NK-92 (cell line): ENCODE data around the gene MBNL1.
"Not testable (repeated sequence)": the region's sequence is repeated elsewhere in the genome, so short reads cannot be mapped to it uniquely, and the experiment has no call there.

ENCODE experiments used
- DNase-seq: peaks from one replicate; lab custom pipeline; 2025; ENCODE audit not compliant: unreplicated experiment; lab: John Stamatoyannopoulos, UW

Gene MBNL1

DNA sequence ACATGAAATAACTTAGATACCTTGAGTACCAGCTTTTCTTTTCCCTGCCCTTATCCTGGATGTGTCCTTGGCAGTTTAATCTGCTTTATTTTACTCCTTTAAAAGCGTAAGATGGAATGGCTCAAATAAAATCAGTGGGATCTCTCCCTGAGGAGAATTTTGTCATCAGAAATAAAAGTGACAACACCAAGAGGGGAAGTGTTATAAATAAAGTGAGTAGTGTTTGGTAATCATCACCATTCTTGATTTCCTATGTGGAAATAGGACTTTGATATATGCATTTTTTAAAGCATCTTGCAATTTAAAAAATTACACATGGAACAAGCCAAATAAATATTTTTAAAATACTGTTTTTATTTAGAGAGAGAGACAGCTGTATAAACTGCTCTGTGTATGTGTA, 76.5 kb downstream of the MBNL1 start:
- no peak for DNase-seq

DNA sequence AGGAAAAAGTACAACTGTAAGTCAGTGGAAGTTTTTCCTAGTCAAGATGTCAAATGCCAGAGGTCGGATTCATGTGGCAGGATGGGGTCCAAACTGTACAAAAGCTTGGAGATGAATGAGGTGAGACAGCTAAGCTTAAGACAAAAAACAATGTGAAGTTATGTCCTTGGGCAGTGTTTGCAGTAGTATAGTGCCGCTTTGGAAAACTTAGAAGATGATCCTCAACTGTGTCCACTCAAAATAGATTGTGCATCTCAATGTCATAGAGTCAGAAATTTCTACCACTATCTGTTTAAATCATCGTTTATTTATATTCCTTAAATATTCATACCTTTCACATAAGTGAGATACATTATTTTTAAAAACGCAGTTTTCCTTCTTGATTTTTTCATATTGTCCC, 77.3 kb downstream of the MBNL1 start:
- DNase-seq: no peak

- no peak for DNase-seq
These were observed 78.0 kb downstream of the MBNL1 start for GRCh38 chr3:152346740-152347139.

- no peak for DNase-seq
These were observed 79.9 kb downstream of the MBNL1 start for GRCh38 chr3:152348436-152349177.

DNA sequence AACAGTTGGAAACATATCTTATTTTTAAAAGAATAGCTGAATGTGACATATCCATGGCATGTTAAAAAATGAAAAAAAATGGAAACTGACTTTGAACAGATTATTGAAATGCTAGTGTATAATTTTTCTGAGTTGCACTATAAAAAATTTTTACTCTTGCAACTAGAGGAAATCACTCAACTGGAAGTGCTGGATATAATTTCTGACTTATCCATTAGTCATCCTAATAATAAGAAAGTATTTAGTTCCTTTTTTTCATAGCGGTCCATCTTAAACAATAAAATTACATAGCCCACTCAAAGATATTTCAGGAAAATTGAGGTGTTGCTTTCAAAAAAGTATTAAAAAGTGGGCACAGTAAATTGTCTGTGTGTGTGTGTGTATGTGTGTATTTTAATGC, 80.7 kb downstream of the MBNL1 start:
- no peak for DNase-seq

DNA sequence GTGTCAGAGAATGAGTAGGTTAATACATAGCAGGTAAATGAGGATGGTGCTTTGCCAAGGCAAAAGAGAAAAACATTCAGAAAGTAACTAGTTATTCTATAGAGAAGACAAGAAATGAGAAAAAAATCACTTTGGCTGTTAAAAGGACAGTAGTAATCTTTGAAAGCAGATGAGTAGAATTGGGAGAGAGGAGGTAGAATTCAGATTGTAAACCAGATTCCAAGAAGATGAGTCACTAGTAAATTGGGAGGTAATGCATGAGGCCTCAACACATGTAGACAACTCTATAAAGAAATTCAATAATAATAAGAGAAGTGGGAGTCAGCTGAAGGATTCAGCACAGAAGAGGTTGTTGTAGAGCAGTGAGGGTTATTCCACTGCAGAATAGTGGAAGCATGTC, 81.4 kb downstream of the MBNL1 start:
- DNase-seq: no peak

DNA sequence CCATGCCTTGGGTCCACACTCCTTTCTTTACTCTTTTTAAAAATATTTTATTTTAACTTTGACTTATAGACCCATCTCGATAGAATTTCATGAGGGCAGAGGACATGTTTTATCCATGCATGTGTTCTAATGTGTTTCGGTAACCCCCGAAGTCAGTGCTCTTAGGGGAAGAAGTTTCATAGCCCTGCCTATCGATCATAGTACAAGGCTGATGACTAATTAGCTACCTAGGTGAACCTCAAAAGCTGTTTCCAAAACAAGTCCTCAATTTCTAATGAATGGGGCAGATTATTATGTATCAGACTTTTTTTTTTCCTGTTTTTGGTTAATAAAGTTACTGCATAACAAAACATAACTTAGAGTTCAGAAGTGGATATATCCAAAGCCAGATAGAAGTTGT, 82.0 kb downstream of the MBNL1 start:
- DNase-seq: no peak

- DNase-seq: no peak
These were observed 83.8 kb downstream of the MBNL1 start for GRCh38 chr3:152352554-152352953.

GRCh38 chr3:152353578-152353977, 84.8 kb downstream of the MBNL1 start:
- no peak for DNase-seq

GRCh38 chr3:152355744-152356665, 87.3 kb downstream of the MBNL1 start:
- no peak for DNase-seq

- DNase-seq: no peak
These were observed 88.1 kb downstream of the MBNL1 start for GRCh38 chr3:152356870-152357276.

DNA sequence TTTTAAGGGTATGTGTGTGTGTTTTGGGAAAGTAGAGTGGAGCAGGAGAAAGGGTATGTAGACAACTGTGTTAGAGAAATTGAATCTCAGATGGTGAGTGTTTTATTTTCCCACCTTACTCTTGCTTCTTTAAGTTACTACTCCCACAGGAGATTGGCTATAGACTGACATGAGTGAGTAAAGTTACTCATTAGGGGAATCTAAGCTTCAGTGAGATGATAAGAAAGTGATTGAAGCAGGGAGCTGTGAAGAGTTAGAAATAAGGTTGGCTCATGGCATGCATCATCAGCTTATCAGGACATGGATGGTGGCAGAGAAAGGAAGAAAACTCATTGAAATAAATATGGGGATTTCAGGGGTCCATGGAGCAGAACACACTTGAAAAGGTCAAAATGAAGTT, 88.9 kb downstream of the MBNL1 start:
- DNase-seq: no peak

GRCh38 chr3:152359385-152360248, 90.9 kb downstream of the MBNL1 start:
- no peak for DNase-seq

DNA sequence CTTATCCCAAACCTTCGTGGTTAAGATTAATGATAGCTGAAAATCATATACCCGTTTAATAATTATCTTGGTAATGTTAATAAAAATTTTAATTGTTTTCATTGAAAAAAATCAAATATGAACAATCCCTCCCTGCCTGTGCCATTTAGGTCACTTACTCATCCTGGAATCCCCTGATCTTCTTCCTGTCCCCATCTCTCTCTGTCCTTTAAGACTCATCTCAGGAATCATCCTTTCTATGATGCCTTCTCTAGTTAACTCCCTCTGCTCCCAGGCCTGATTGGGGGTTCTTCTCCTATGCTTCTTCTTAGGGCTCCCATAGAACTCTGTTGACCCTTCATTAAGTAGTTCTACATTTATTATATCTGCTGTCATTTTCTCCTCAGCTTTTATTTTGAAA, 91.6 kb downstream of the MBNL1 start:
- DNase-seq: no peak

- DNase-seq: no peak
These were observed 92.2 kb downstream of the MBNL1 start for GRCh38 chr3:152360966-152361365.

DNA sequence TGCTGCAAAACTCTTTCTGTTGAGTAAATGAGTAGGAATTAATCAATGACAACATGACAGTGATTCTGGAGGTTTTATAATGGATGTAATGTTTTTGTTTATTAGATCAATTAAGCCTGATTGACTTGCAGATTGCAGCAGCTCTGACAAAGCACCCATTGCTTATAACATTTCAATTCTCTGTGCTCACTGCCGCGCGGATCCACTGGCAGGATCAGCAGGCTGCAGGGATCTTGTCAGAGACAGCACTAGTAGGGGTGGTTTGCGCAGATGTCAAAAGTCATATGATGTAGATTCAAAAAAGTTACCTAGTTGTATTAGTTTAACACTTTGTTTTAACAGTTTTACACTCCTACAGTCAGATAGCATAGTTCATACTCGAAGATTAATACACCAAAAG, 93.4 kb downstream of the MBNL1 start:
- DNase-seq: no peak

- DNase-seq: no peak
These were observed 95.5 kb downstream of the MBNL1 start for GRCh38 chr3:152364237-152364636.

DNA sequence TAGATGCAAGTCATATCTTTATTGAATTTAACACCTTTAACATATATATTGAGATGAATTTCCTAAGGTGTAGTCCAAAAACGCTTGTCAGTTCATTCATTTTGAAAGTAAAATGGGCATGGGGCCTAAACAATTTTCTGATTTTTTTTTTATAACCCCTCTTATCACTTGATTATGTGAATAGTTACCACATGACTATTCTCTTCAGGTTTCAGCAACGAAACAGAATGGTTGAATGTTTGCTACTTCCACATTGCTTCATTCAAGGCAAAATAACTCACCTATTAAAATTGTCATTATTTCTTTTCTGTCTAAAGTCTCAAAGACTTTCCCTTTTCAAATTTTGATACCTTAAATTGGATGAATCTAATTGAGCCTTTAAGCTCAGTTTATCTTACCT, 96.4 kb downstream of the MBNL1 start:
- no peak for DNase-seq

GRCh38 chr3:152365766-152366593, 97.3 kb downstream of the MBNL1 start:
- DNase-seq: no peak

- not testable (repeated sequence) for DNase-seq
These were observed 98.5 kb downstream of the MBNL1 start for GRCh38 chr3:152367192-152367591.
